Testis (tissue), 3 donors: ENCODE data around the gene CYTIP. TPM values are rescaled to one million over a fixed set of nuclear protein-coding genes. Genes with fewer than 3 reads are reported as not detected.

Experiments used
- DNase-seq: peaks from one replicate; pipeline ENCODE4 v3.0.0-alpha.2; 2019
- H3K27ac ChIP-seq, 2 donors: fragments of 200-600 bp; sonication (generic); one replicate each; pipeline ENCODE4 v1.5.1; 2019
- H3K27me3 ChIP-seq: fragments of 200-600 bp; sonication (generic); one replicate; pipeline ENCODE4 v1.5.1; 2019
- H3K36me3 ChIP-seq: fragments of 200-600 bp; sonication (generic); one replicate; pipeline ENCODE4 v1.5.1; 2017; ENCODE audit warnings: low read depth; ENCODE audit errors: missing control alignments
- H3K4me1 ChIP-seq: fragments of 200-600 bp; sonication (generic); one replicate; pipeline ENCODE4 v1.5.1; 2019
- H3K4me3 ChIP-seq, 2 donors: fragments of 200-600 bp; sonication (generic); one replicate each; pipeline ENCODE4 v1.5.1; 2017 to 2019
- H3K9me3 ChIP-seq: fragments of 200-600 bp; sonication (generic); one replicate; pipeline ENCODE4 v1.5.1; 2017
- POLR2A ChIP-seq: fragments of 450-650 bp; IDR thresholded peaks from one replicate; pipeline ENCODE4 v1.6.1; 2017; ENCODE audit warnings: antibody characterized with exemption, mild to moderate bottlenecking, moderate library complexity
- WGBS, 2 donors: methylation state at CpG; one replicate each; pipeline ENCODE4 v1.1.5; 2018; 5-methylcytosine and 5-hydroxymethylcytosine counted together
- intact Hi-C: fragments of 100-400 bp; cut with DNase I; formaldehyde crosslinking; loops from one replicate; pipeline ENCODE4 v1.15.1; 2023; ENCODE audit warnings: low total_unique reads
- polyA plus RNA-seq: library from polyadenylated mRNA; stranded (reverse); fragments of 350-450 nt; fragmentation: Illumina TruSeq; extraction: RNeasy Lipid Tissue Mini Kit (QIAGEN cat#74804); gene quantifications from one replicate; pipeline ENCODE4 v1.2.3, GENCODE V29; 2014; ENCODE audit warnings: low read depth, low replicate concordance; ENCODE audit not compliant: insufficient read depth
- total RNA-seq, 2 donors: library from RNA; depleted of rRNA; stranded (reverse); fragments of >200 nt; gene quantifications; one replicate each; pipeline ENCODE4 v1.2.3, GENCODE V29; 2016
- TF ChIP-seq, protein P1 (sequence below), 3 experiments: fragments of 450-650 bp in 2 of 3; fragments of 200-600 bp in 1 of 3; sonication (generic) in 1 of 3; IDR thresholded peaks; one replicate each; pipeline ENCODE4 v1.5.1; 2016 to 2019; ENCODE audit warnings: antibody characterized with exemption in 3 of 3, mild to moderate bottlenecking in 2 of 3, moderate library complexity in 1 of 3

Gene CYTIP
- total and polyA plus RNA-seq, 3 donors from 2014 or later = 3.9 to 9.1 (median 8.5) TPM

DNA sequence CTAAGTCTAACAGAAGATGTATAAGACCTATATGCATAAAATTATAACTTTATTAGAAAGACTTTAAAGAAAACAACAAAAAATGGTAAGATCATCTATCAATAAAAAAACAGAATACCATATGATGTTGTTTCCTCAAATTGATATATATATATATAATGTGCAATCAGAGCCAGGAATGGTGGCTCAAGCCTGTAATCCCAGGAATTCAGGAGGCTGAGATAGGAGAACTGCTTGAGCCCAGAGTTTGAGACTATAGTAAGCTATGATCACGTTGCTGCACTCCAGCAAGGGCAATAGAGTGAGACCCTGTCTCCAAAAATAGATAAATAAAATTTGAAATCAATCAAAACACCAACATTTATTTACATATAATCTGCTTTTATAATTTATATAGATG lies 19.5 kb downstream of the CYTIP start:
- intact Hi-C loops = no loop called here
- Histone ChIP-seq H3K27me3 (no peaks in the 10 kb centered on the region), H3K9me3 (no peaks in the 10 kb centered on the region), H3K4me3 (no peak overlapping the region), H3K4me1 (no peaks in the 10 kb centered on the region), H3K36me3 (no peaks in the 10 kb centered on the region), H3K27ac (no peak overlapping the region)
- DNase-seq = no peak
- WGBS, 2 donors = 90 to 92% methylated on average over 1 of the region's 1 CpG
- TF ChIP-seq POLR2A = no peak
- TF ChIP-seq, protein P1, sequence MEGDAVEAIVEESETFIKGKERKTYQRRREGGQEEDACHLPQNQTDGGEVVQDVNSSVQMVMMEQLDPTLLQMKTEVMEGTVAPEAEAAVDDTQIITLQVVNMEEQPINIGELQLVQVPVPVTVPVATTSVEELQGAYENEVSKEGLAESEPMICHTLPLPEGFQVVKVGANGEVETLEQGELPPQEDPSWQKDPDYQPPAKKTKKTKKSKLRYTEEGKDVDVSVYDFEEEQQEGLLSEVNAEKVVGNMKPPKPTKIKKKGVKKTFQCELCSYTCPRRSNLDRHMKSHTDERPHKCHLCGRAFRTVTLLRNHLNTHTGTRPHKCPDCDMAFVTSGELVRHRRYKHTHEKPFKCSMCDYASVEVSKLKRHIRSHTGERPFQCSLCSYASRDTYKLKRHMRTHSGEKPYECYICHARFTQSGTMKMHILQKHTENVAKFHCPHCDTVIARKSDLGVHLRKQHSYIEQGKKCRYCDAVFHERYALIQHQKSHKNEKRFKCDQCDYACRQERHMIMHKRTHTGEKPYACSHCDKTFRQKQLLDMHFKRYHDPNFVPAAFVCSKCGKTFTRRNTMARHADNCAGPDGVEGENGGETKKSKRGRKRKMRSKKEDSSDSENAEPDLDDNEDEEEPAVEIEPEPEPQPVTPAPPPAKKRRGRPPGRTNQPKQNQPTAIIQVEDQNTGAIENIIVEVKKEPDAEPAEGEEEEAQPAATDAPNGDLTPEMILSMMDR (IDR thresholded peaks at IDR 0.05) = no peak

DNA sequence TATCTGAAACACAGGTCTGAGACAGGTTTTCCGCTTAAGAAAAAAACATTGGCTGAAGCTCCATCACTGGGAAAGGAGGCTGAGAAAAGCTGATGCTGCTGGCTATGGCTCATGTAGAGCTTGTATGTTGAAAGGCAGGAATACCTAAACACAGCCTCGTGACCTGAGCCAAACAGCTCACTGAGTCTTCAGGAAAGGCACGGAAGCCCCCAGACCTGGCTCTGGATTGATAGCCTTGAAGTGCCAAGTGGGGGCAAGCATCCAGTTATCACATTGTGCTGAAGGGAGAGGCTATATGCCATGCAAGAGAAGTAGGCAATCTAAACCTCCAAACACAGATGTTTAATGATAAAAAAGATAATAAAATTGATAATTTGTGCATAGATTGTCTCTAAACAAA lies 21.9 kb downstream of the CYTIP start:
- no peaks in the 10 kb centered on the region for H3K4me1 ChIP-seq
- DNase-seq = no peak
- H3K27me3 ChIP-seq = no peaks in the 10 kb centered on the region
- H3K9me3 ChIP-seq = no peaks in the 10 kb centered on the region
- intact Hi-C loops = no loop called here
- 83 to 92% methylated on average over 3 of the region's 3 CpGs for WGBS, 2 donors
- no peak for TF ChIP-seq POLR2A
- TF ChIP-seq, protein P1 (IDR thresholded peaks at IDR 0.05) = no peak
- H3K36me3 ChIP-seq = no peaks in the 10 kb centered on the region
- no peak overlapping the region for H3K4me3 ChIP-seq
- no peak overlapping the region for H3K27ac ChIP-seq

DNA sequence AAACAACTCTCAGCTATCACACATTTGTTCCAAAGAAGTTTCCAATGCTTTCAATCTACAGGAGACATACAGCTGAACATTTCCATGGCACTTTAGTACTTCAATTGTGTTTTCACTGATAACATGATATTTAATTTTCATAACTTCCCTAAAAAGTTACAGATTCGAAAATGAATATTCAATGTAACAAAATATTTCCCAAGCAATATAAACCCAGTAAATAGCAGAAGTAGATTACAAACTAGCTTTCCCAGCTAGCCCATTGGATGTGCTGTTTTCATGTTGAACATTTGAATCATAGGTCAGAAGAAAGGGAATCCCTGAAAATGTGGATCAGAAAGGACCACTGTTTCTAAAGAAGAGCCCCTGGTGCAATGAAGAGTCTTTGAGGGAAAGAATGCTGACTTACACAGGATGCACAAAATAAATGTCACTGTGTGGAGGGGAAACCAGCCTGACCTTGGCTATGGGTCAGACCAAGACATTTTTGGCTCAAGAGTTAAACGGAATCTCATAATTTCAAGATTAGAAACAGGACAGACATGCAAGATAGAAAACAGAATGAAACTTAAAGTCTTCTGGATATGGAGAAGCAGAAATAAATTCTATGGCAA lies 22.5 kb downstream of the CYTIP start:
- Histone ChIP-seq H3K27ac (no peak overlapping the region), H3K4me1 (no peaks in the 10 kb centered on the region), H3K4me3 (no peak overlapping the region), H3K36me3 (no peaks in the 10 kb centered on the region), H3K27me3 (no peaks in the 10 kb centered on the region), H3K9me3 (no peaks in the 10 kb centered on the region)
- intact Hi-C loops = no loop called here
- WGBS, 2 donors = 56 to 67% methylated on average over 2 of the region's 2 CpGs
- no peak for DNase-seq
- TF ChIP-seq, protein P1 (IDR thresholded peaks at IDR 0.05) = no peak
- TF ChIP-seq POLR2A = no peak

DNA sequence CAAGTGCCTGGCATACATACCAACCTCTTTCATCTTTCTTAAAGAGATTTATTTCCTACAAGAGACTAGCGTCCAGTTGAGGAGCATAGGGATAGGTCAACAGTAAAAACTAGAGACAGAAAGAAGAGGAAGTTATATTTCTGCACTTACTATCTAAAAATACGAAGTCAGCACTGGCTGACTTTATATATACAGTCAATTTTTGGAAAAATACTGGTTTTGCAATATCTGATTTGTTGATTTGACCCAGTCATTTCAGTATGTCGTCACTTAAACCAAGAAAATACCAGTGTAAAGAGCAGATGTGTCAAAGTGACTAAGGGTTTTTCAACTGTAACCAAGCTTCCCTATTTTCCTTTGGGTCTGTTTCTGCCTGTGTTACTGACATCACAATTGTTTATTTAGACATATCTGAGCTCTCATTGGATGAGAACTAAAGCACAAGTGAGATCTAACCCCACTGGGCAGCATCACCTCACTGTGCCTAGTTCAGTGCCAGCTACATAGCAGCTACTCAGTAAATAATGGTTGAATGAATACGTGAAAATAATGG lies 23.0 kb downstream of the CYTIP start:
- Histone ChIP-seq H3K4me1 (no peaks in the 10 kb centered on the region), H3K36me3 (no peaks in the 10 kb centered on the region), H3K27ac (no peak overlapping the region), H3K4me3 (no peak overlapping the region), H3K9me3 (no peaks in the 10 kb centered on the region), H3K27me3 (no peaks in the 10 kb centered on the region)
- 88 to 91% methylated on average over 4 of the region's 4 CpGs for WGBS, 2 donors
- intact Hi-C loops = no loop called here
- no peak for DNase-seq
- no peak for TF ChIP-seq POLR2A
- TF ChIP-seq, protein P1 (IDR thresholded peaks at IDR 0.05) = no peak

DNA sequence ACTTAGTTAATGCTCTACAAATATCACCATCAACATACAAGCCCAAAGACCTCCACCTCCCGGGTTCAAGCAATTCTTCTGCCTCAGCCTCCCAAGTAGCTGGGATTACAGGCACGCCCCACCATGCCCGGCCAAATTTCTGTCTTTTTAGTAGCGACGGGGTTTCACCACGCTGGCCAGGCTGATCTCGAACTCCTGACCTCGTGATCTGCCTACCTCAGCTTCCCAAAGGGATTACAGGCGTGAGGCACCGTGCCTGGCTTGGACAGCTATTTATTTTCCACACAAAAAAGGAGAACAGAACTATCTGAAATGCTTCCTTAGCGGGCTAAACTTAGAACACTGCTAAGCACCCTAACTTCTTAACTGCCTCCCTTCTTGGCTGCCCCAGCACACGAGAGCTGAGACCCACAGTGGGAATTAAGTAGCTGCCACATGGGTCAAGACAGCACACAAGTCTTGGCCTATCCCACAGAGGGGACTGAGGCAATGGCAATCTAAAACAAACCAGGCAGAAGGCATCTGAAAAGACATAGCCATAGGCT lies 24.8 kb downstream of the CYTIP start:
- intact Hi-C loops = no loop called here
- Histone ChIP-seq H3K36me3 (no peaks in the 10 kb centered on the region), H3K27me3 (no peaks in the 10 kb centered on the region), H3K27ac (no peak overlapping the region), H3K4me3 (no peak overlapping the region), H3K4me1 (no peaks in the 10 kb centered on the region), H3K9me3 (no peaks in the 10 kb centered on the region)
- DNase-seq = no peak
- 88 to 91% methylated on average over 12 of the region's 12 CpGs for WGBS, 2 donors
- TF ChIP-seq POLR2A = no peak
- TF ChIP-seq, protein P1 (IDR thresholded peaks at IDR 0.05) = no peak
